Astrocyte of the cerebellum (primary cell): ENCODE measurements around the gene CNTNAP2.
A peak's percentile ranks its signal among the peaks of the same experiment; 100 is the strongest.

Source experiments
- DNase-seq: peaks from one replicate; pipeline ENCODE4 v3.0.0-alpha.2; 2011; ENCODE audit warnings: low read depth
- H3K4me3 ChIP-seq: 2 replicates; pipeline ENCODE4 v1.5.1; 2011; ENCODE audit warnings: mild to moderate bottlenecking, low read depth, low read length, moderate library complexity
- in situ Hi-C: cut with HindIII; loops from 2 replicates; pipeline ENCODE4 v1.10.0; 2017; ENCODE audit warnings: low sequenced_read_pairs
- TF ChIP-seq, protein P1 (sequence below): IDR thresholded peaks from 2 replicates; pipeline ENCODE4 v1.5.1; 2012; ENCODE audit warnings: low read length, low read depth, moderate library complexity, mild to moderate bottlenecking; ENCODE audit errors: missing control alignments

CNTNAP2 gene

DNA sequence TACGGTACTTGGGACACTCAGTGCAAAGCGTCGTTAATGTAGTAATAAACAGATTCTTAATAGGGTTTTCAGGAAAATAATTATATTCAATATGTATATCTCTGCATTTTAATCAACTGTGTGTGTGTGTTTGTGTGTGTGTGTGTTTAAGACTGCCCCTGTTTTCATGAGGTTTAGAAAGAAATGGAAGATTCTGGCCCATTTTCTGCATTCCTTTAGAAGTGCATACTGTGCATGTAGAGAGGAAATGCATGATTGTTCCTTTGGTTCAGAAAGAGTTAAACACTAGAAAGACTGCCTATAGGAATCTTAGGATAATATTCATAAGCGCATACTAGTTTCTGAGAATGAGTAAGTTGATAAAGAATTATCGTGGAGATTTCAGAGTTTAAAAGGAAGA lies 975 bp downstream of the CNTNAP2 start:
- in situ Hi-C loops, result no loop called here
- TF ChIP-seq, protein P1, sequence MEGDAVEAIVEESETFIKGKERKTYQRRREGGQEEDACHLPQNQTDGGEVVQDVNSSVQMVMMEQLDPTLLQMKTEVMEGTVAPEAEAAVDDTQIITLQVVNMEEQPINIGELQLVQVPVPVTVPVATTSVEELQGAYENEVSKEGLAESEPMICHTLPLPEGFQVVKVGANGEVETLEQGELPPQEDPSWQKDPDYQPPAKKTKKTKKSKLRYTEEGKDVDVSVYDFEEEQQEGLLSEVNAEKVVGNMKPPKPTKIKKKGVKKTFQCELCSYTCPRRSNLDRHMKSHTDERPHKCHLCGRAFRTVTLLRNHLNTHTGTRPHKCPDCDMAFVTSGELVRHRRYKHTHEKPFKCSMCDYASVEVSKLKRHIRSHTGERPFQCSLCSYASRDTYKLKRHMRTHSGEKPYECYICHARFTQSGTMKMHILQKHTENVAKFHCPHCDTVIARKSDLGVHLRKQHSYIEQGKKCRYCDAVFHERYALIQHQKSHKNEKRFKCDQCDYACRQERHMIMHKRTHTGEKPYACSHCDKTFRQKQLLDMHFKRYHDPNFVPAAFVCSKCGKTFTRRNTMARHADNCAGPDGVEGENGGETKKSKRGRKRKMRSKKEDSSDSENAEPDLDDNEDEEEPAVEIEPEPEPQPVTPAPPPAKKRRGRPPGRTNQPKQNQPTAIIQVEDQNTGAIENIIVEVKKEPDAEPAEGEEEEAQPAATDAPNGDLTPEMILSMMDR, result no peak
- peak overlapping the region; percentile 48 for H3K4me3 ChIP-seq

GRCh38 chr7:146119002-146119401 lies 2.4 kb downstream of the CNTNAP2 start:
- in situ Hi-C loops, result no loop called here

More for the DNA sequence above, 975 bp downstream of the CNTNAP2 start:
- no peak for DNase-seq

GRCh38 chr7:146123715-146124114 lies 7.1 kb downstream of the CNTNAP2 start:
- TF ChIP-seq, protein P1, result no peak

More at GRCh38 chr7:146119002-146119401, 2.4 kb downstream of the CNTNAP2 start:
- DNase-seq, result no peak
- TF ChIP-seq, protein P1, result no peak
- H3K4me3 ChIP-seq, result no peak overlapping the region

GRCh38 chr7:146126767-146127509 lies 10.3 kb downstream of the CNTNAP2 start:
- TF ChIP-seq, protein P1, result no peak
- H3K4me3 ChIP-seq, result no peak overlapping the region
- no peak for DNase-seq
- in situ Hi-C loops, result no loop called here

More at GRCh38 chr7:146123715-146124114, 7.1 kb downstream of the CNTNAP2 start:
- no peak overlapping the region for H3K4me3 ChIP-seq
- DNase-seq, result no peak
- in situ Hi-C loops, result no loop called here

GRCh38 chr7:146129296-146129695 lies 12.7 kb downstream of the CNTNAP2 start:
- DNase-seq, result no peak
- TF ChIP-seq, protein P1, result no peak
- H3K4me3 ChIP-seq, result no peak overlapping the region

GRCh38 chr7:146129997-146130396 lies 13.4 kb downstream of the CNTNAP2 start:
- no peak overlapping the region for H3K4me3 ChIP-seq
- DNase-seq, result no peak
- TF ChIP-seq, protein P1, result no peak
- in situ Hi-C loops, result no loop called here

More at GRCh38 chr7:146129296-146129695, 12.7 kb downstream of the CNTNAP2 start:
- in situ Hi-C loops, result no loop called here
